Kidney (tissue), 14 donors: ENCODE results near the gene RSU1. TPM values are rescaled to one million over a fixed set of nuclear protein-coding genes. Genes with fewer than 3 reads are reported as not detected.

Source experiments
- DNase-seq, 5 donors: peaks; one replicate each; pipeline ENCODE4 v3.0.0-alpha.2; 2013 to 2020
- FAIRE-seq: peaks from 2 replicates; lab custom pipeline; 2012; peaks lifted over from hg19 to GRCh38; lab: Jason Lieb, UNC
- H3K27ac ChIP-seq, 2 donors: one replicate each; pipeline ENCODE4 v1.7.0; 2013; ENCODE audit warnings: low read depth in 2 of 2, low read length in 2 of 2, inconsistent platforms in 1 of 2
- H3K27me3 ChIP-seq: one replicate; pipeline ENCODE4 v1.7.1; 2013; ENCODE audit warnings: low read length, inconsistent platforms; ENCODE audit not compliant: control insufficient read depth, insufficient read depth
- H3K36me3 ChIP-seq, 3 donors: one replicate each; pipeline versions ENCODE4 v1.7.0 to v1.7.1; 2013; ENCODE audit warnings: low read length in 3 of 3, control low read depth in 1 of 3, inconsistent platforms in 1 of 3; ENCODE audit not compliant: insufficient read depth in 3 of 3, control insufficient read depth in 2 of 3
- H3K4me1 ChIP-seq, 3 donors: one replicate each; pipeline versions ENCODE4 v1.7.0 to v1.7.1; 2013; ENCODE audit warnings: low read length in 3 of 3, inconsistent platforms in 1 of 3, low read depth in 1 of 3; ENCODE audit not compliant: control insufficient read depth in 2 of 3, insufficient read depth in 2 of 3
- H3K4me3 ChIP-seq, 3 donors: one replicate each; pipeline versions ENCODE4 v1.7.0 to v1.8.1; 2013; ENCODE audit warnings: low read length in 3 of 3, control low read depth in 1 of 3, inconsistent platforms in 1 of 3
- H3K9ac ChIP-seq, 3 donors: one replicate each; pipeline versions ENCODE4 v1.7.0 to v1.7.1; 2013; ENCODE audit warnings: low read length in 3 of 3, control low read depth in 1 of 3, inconsistent platforms in 1 of 3
- H3K9me3 ChIP-seq, 3 donors: one replicate each; pipeline versions ENCODE4 v1.7.0 to v1.7.1; 2013; ENCODE audit warnings: low read length in 3 of 3, control low read depth in 1 of 3, inconsistent platforms in 1 of 3; ENCODE audit not compliant: control insufficient read depth in 2 of 3, insufficient read depth in 1 of 3
- CTCF ChIP-seq: IDR thresholded peaks from 3 replicates; pipeline ENCODE4 v1.5.1; 2012; ENCODE audit warnings: mild to moderate bottlenecking, moderate library complexity, borderline replicate concordance; ENCODE audit not compliant: insufficient read depth; ENCODE audit errors: extremely low read depth
- intact Hi-C: fragments of 100-400 bp; cut with DNase I; formaldehyde crosslinking; loops from one replicate; pipeline ENCODE4 v1.11.1; 2022
- polyA plus RNA-seq: library from polyadenylated mRNA; stranded (reverse); fragments of 350-450 nt; fragmentation: Illumina TruSeq; extraction: RNeasy Lipid Tissue Mini Kit (QIAGEN cat#74804); gene quantifications from one replicate; pipeline ENCODE4 v1.2.3, GENCODE V29; 2014; ENCODE audit warnings: low read depth, low replicate concordance; ENCODE audit not compliant: insufficient read depth
- total RNA-seq: library from RNA; stranded (reverse); fragmentation: NEBNext Ultra II Directional; extraction: Animal tissue kit (Norgen Biotek cat#: 25700); gene quantifications from one replicate; pipeline ENCODE4 v1.2.1, GENCODE V29; 2021
- donor health status: control.
- donor health status: control.
- donor health status: control.
- donor health status: control.
- donor health status: control.
- donor health status: DM: yes; HTN: yes; CAD: no.
- donor health status: Normal renal cell carcinoma (clear cell type).

The RSU1 gene
- total and polyA plus RNA-seq, 2 donors from 2014 or later = 44.6 to 72.4 TPM

- no peaks in the 10 kb centered on the region for H3K9me3 ChIP-seq
- no peak for TF ChIP-seq CTCF
- intact Hi-C loops = no loop called here
- peaks cover 0 to 9% (median 2%) of the 10 kb centered on the region in 3 donors for H3K36me3 ChIP-seq
- no peaks in the 10 kb centered on the region for H3K27me3 ChIP-seq
- no peak overlapping the region for H3K9ac ChIP-seq
- FAIRE-seq (no peak), DNase-seq (no peak)
- H3K4me1 ChIP-seq = peaks cover 0 to 8% (median 3%) of the 10 kb centered on the region in 3 donors
- no peak overlapping the region for H3K4me3 ChIP-seq
- H3K27ac ChIP-seq = no peak overlapping the region
Measured at GRCh38 chr10:16820421-16820820, 3.2 kb upstream of the RSU1 start.

GRCh38 chr10:16820018-16820417 is 2.8 kb upstream of the RSU1 start:
- H3K27me3 ChIP-seq = no peaks in the 10 kb centered on the region
- no peak for TF ChIP-seq CTCF
- peaks cover 0 to 9% (median 2%) of the 10 kb centered on the region in 3 donors for H3K36me3 ChIP-seq
- H3K4me1 ChIP-seq = peaks cover 0 to 8% (median 3%) of the 10 kb centered on the region in 3 donors
- intact Hi-C loops = no loop called here
- H3K9me3 ChIP-seq = no peaks in the 10 kb centered on the region
- no peak overlapping the region for H3K27ac ChIP-seq
- DNase-seq (no peak), FAIRE-seq (no peak)
- no peak overlapping the region for H3K4me3 ChIP-seq
- H3K9ac ChIP-seq = no peak overlapping the region

GRCh38 chr10:16819436-16819835 is 2.2 kb upstream of the RSU1 start:
- Histone ChIP-seq H3K4me1 (peaks cover 0 to 8% (median 3%) of the 10 kb centered on the region in 3 donors), H3K27me3 (no peaks in the 10 kb centered on the region), H3K36me3 (peaks cover 0 to 9% (median 2%) of the 10 kb centered on the region in 3 donors), H3K27ac (no peak overlapping the region), H3K9ac (no peak overlapping the region), H3K9me3 (no peaks in the 10 kb centered on the region), H3K4me3 (no peak overlapping the region)
- TF ChIP-seq CTCF = no peak
- FAIRE-seq = no peak
- intact Hi-C loops = no loop called here
- no peak for DNase-seq

- DNase-seq = no peak
- no peak for TF ChIP-seq CTCF
- intact Hi-C loops = no loop called here
Measured at GRCh38 chr10:16819026-16819425, 1.8 kb upstream of the RSU1 start.

More at GRCh38 chr10:16819026-16819425, 1.8 kb upstream of the RSU1 start:
- Histone ChIP-seq H3K9me3 (no peaks in the 10 kb centered on the region), H3K27me3 (no peaks in the 10 kb centered on the region), H3K36me3 (peaks cover 0 to 9% (median 2%) of the 10 kb centered on the region in 3 donors), H3K27ac (no peak overlapping the region), H3K4me1 (peaks cover 0 to 8% (median 3%) of the 10 kb centered on the region in 3 donors), H3K9ac (no peak overlapping the region), H3K4me3 (no peak overlapping the region)
- no peak for FAIRE-seq
